HG03432 (cell line): Measurements from ENCODE around the gene KIF9.

Source experiments
- ATAC-seq: cut with Tn5 transposase; IDR thresholded peaks from one replicate; pipeline ENCODE4 v1.9.1; 2021; ENCODE audit warnings: mild to moderate bottlenecking, moderate library complexity; ENCODE audit not compliant: unreplicated experiment

Gene KIF9

DNA sequence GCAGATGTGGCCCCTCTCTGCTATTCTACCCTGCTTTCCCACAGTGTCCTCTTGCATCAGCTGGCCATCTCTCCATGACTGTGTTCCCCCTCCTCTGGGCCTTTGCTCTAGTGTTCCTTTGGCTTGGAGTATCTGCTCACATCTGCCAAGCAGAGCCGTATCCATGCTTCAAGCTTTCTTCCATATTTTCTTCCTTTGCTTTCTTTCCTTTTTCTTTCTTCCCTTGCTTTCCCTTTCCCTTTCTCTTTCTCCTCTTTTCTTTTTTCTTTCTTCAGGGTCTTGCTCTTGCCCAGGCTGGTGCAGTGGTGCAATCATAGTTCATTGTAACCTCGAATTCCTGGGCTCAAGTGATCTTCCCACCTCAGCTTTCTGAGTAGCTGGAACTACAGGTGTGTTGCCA lies 12.7 kb upstream of the KIF9 start:
- ATAC-seq, result no peak

DNA sequence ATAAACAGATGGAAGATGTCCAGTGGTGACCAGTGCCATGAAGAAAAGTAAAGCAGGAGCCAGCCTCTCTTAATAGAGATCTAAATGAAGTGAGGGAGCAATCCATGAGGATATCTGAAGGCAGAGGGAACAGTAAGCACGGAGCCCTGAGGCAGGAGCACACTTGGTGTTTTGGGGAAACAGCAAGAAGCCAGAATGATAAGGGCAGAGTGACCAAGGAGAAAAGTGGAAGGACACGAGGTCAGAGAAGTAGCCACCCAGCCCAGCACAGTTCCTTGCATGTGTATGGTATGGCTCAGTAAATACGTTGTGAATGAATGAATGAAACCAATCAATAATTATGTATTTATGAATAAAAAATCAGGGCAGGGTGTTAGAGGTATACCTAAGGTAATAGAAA lies 11.8 kb upstream of the KIF9 start:
- no peak for ATAC-seq

DNA sequence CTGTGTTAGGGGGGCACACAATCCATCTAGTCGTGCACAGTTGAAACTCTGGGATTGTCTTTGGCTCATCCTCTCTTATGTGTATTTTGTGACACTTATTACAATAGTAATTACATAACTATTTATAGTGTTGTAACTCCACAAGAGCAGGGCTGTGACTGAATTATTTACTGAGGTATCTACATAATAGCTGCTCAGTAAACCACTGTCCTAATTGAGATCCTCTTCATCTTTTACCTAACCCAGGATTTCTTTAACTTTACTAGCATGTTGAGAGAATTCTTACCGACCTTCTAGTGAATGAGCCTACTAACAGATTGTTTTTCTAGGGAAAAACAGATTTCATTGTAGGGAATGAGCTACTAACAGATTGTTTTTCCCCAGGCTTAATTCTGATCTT lies 11.2 kb upstream of the KIF9 start:
- no peak for ATAC-seq

DNA sequence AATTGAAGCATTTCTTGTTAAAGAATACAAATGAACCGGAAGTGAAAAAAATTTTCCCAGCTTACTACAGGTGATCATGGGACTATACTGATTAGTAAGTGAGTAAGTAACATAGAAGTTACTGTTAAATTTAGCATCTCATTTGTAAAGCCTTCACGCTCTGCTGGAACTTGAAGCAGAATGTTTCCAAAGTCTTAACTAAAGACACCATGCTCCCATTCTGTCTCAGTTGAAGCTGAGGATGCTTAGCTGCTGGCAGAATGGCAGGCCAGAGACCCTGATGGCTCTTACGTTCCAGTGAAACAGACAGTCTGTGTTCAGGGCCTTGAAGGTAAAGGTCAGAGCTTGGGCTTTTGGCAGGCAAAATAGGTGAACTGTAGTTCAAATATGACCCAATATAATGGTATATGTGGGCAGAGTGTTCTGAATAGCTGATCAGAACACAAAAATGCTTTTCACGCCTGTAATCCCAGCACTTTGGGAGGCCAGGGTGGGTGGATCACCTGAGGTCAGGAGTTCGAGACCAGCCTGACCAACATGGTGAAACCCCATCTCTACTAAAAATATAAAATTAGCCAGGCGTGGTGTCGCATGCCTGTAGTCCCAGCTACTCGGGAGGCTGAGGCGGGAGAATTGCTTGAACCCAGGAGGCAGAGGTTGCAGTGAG lies 9.3 kb upstream of the KIF9 start:
- ATAC-seq, result peak; percentile 49

DNA sequence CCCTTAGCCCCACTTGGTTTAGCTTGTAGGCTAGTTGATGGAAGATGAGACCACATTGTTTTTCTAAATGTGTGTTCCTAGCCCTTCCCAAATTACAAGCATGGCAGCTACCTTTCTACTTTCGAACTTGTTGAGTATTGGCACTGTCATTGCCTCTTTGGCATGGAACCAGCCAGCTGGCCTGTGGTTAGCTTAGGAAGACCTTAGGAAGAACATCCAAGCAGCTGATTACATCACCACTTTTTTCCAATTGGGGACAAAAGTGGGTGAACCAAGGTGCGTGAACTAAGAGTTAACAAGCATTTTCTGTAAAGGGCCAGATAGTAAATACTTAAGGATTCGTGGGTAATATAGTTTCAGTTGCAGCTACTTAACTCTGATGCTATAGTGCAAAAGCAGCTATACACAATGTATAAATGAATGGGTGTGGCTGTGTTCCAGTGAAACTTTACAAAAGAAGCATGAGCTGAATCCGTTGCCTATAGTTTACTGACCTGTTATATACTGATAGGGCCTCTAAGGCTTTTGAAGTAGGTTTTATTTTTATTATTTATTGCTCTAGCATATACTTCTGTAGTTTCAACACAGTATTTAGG lies 8.7 kb upstream of the KIF9 start:
- peak; percentile 22 for ATAC-seq

DNA sequence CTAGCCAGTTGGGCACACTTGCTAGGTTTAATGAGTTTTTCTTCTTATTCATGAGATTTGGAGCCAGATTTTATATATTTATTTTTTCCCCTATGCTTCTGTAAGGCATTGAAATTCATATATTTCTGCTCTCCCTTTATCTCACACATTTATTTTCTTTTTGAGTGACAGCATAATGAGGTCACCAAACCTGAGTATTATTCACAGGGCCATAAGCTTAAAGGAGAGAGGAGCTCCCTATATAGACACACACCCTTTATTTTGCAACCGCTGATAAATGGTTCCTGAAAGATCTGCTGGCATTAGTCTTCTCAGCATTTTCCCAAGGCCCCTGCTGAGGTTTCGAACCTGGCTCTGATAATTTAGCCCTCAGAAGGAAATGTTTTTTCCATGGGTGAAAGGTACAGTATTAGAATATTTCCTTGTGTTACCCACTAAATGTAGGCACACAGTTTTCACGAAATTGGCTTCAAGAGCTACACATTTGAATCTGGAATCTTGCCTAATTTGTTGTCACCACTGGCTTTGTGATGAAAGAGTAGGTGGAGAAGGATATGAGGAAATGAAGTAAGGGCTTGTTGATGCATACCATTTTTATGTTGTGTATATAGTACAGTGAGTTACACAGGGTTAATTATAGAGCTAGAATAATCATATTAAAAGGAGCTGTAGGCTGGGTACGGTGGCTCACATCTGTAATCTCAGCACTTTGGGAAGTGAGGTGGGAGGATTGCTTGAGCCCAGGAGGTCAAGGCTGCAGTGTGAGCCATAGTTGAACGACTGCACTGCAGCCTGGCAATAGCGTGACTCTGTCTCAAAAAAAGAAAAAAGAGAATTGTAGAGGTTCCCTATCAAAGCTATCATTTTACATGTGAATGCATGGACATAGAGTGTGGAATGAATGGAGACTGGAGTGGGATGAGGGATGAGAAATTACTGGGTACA lies 6.6 kb upstream of the KIF9 start:
- no peak for ATAC-seq

DNA sequence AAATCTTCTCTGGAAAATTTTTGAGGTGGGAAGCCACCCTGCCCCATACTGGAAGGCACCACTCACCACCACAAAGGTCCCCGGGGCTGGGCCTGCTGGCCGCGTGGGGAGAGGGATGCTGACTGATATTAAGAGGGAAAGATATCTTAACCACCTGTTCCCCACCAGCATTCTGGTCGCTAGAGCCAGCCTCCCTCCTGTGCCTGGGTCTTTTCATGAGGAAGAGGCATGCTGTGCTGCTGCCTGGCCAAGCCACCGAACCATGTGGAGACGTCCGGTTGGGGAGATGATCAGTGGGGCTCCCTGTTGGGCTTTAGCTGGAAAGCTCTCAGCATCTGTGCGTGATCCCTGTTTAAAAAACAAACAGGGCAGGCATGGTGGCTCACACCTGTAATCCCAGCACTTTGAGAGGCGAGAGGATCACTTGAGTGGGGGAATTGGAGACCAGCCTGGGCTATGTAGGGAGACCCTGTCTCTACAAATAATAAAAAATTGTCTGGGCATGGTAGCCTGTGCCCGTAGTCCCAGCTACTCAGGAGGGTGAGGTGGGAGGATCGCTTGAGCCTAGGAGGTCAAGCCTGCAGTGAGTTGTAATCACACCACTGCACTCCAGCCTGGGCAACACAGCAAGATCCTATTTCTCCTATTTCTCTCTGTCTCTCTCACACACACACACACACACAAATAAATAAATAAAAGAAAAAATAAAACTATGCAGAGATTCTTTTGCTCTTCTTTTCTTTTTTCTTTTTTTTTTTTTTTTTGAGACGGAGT lies 1.2 kb upstream of the KIF9 start:
- ATAC-seq, result no peak

DNA sequence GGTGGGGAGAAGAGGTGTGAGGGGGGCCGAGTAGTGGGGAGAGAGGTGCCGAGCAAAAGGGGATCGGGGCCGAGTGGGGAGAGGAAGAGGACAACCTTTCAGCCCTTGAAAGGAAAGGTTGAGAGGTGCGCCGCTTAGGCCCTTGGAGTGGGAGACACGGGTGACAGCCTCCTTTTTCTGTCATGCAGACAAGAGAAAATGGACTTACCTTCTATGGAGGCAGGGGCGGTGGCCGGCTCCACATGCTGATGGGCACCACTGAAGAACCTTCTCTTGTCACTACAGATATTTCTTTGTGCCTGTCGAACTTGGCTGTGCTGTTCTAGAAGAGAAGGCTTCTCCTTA lies 566 bp upstream of the KIF9 start:
- no peak for ATAC-seq

DNA sequence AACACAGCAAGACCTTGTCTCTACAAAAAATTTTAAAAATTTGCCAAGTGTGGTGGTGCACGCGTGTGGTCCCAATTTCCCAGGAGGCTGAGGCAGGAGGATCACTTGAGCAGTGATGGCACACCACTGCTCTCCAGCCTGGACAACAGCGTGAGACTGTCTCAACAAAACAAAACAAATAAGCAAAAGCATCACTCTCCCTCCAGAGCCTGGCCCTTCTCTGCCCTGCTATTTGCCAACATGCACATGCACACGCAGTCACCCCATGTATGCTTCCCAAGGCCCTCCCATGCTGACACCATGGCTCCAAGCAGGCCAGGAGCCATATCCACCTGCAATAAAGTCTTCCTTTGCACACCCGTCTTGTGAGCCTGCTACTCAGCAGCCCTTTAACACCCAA lies 2.1 kb downstream of the KIF9 start:
- no peak for ATAC-seq

DNA sequence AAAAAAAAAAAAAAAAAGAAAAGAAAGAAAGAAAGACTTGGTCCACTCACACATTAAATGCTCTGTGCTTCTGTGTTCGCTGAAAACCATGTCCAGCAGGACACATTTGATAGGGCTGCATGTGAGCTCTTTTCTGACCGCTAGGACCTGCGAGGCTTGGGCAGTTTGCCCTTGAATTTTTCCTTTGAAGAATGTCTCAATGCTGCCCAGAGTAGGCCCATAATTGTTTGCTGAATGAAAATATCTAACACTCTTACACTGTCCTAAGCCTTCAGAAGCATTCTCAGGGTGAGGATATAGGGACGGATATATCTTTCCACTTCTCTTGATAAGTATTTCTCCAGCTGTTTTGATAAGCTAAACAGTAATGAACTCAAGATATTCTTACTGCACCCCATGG lies 6.0 kb downstream of the KIF9 start:
- ATAC-seq, result no peak

DNA sequence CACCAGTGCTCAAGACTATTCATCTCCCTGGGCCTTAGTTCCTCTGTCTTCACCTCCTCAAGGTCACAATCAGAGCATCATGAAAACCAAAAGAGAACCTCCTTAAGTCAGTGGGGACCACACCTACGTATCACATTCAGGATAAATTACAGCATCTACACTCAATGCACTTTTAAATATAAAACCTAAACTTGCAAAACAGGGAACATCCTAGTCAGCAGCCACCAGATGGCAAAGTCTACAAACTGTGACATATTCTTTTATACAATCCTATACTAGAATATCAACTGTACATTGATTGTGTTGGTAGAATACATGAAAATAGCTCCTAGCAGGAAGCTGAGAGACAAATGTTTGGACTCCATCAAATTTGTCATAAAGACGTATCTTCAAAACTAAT lies 7.9 kb downstream of the KIF9 start:
- no peak for ATAC-seq

DNA sequence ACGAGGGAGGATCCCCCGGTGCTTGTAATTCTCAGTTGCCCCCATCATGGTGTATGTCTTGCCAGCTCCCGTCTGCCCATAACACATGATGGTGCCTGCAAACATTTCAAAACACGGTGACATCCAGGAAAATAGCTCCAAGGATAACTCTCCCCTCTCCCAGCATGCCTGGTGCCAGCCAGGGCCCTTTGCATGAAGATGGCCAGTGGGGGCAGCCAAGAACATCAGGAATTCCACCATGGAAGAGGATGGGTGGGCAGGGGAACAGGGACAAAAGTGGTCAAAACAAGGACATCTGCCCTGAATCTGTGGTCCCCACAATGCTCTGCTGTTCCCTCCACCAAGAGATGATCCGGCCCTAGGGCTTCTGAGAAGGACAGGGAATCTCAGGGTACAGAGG lies 9.0 kb downstream of the KIF9 start:
- ATAC-seq, result no peak

DNA sequence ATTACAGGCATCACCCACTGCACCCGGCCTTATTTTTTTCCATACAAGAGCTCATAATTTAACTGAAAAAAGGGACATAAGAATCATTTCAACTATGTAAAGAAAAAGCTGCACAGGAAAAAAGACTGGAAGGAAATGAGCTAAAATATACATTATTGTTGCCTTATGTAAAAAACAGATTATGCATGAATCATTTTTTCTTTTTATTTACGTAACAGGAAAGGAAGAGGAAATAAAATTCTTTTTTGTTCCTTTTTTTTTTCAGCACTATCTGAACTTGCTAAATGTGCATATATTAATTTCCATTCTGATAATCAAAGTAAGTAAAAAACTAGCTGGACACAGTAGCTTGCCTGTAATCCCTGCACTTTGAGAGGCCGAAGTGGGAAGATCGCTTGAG lies 12.1 kb downstream of the KIF9 start:
- no peak for ATAC-seq

DNA sequence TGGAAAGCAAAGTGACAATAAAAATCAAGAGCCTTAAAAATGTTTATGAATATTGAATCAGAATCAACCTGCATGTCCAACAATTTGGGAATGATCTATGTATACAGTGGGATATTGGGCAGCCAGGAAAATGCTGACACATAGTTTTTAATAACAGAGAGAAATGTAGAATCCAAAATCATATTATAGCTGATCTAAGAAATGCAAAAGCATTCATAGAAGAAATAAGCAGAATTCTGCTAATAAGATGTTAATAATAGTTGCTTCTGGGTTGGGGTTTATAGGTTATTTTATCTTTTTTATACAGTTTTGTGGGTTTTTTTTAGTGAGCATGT lies 15.1 kb downstream of the KIF9 start:
- no peak for ATAC-seq

DNA sequence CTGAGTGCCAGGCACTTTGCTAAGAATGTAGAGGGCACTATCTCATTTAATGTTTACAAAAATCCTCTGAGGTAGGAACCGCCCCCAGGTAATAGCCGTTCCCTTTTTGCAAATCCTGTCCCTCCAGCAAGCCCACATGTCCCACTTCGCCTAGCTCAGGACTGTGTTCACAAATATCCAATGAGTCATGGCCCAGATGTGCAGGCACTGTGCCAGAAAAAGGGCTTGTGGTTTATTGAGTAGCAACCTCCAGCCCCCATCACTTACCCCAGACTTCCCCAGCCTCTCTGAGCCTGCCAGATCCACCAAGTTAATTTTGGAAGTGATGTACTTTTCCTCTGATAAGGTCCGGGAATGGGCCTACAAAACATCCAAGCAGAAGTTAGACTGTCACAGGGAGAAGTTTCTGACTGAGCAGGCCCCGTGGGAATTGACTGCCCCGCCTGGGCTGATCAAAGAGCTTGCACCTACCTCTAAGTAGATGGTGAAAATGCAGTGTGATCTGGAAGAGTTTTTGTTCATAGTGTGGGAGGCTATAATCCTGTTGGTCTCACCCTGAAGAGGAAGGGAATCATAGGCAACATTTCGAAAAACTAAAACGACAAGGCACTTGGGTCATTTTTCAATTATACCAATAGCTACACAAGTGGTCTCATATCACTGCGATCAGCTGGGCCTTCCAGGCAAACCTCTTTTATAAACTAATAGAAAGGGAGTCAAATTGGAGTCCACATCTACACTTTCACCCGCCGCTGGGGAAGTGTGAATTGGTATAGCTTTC lies 15.7 kb downstream of the KIF9 start:
- peak; percentile 71 for ATAC-seq

DNA sequence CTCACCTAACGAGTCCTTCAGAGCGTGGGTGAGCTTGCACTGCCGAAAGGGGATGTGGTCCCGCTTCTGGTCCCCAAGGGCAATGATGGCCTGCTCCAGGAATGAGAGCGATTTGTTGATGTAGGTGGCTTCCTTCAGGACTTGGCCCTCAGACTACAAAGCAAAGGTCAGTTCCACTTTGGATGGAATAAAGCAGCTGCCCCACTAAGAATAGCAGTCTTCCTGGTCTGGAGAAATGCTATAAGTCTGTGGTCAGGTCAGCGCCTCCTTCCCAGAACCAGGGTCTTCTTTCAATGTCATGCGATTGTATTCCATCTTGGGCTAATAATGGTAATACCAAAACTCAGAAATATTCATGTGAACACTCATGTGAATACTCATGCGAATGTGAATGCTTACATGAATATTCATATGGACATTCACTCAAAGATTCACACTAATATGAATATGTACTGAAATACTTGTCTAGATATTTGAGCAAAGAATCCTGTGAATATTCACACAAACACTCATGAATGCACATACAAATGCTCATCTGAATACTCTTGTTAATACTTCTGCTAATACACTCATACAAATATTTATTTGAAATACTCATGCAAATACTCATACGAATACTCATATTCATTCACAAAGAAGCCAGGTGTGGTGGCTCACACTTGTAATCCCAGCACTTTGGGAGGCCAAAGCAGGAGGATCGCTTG lies 16.7 kb downstream of the KIF9 start:
- ATAC-seq, result no peak

DNA sequence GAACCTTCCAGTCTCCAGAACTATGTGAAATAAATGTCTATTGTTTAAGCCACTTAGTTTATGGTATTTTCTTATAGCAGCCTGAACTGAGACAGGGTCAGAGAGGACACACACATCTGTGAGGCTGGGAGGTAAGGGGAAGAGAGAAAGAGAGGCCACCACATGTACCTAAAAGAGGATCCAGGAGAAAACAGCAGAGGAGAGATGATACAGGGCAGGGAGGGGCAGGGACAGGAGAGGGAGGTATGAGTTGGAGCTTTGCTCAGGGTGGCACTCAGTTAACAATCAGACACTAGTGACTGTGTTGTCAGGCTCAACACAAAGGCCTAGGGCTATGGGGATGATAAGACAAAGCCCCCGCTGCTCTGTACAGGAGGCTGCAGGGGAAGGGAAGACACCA lies 17.6 kb downstream of the KIF9 start:
- ATAC-seq, result no peak

DNA sequence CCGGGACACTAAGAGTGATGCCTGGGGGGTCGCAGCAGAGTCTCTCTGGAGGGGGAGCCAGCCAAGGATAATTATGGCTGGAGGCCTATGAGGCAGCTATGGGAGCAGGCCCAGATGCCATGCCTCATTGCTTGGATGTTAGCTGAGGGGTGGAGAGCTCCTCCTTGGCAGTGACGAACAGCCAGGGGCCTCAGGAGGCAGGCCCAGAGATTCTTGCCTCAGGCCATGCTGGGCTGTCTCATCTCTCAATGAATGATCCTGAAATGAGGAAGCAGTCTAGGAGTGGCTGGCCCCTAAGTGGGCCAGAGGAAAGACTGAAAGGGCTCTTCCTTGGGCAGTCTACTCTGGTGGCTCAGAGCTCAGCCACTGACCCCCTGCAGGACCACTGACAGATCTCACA lies 21.3 kb downstream of the KIF9 start:
- ATAC-seq, result no peak

DNA sequence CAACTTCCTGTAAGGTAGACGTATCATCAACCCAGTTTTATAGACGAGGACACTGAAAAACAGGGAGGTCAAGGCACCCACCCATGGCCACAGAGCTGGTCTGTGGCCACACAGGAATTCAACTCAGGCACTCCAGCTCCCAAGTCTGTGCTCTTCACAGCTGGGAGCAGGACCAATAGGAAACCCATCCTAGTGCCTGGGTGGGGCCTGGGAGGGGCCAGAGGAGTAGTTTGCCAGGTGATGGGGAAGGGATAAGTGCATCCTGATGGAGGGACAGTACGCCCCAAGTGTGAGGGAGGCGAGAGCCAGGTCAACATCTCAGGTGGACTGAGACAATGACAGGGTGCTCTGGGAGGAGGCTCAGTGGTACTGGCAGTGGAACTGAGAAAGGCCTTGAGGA lies 22.0 kb downstream of the KIF9 start:
- no peak for ATAC-seq

DNA sequence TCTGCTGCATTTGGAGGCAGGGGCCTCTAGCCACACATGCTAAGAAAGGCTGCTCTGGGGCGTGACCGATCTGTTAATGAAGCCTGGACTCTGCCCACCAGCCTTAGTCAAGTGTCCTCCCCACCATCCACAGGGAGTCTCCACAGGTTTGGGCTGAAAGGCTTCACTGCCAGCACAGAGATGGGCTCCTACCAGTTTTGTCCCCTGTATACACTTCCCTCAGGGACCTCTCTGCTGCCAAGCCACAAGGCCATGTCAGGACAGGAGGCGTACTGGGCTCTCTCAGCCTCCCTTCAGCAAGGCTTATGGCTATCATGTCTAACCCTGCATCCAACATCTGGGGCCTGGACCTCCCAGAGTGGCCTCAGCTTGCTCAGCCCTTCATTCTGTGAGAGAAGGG lies 23.5 kb downstream of the KIF9 start:
- ATAC-seq, result no peak
